Measurements from ENCODE around the gene TRERF1. TPM values are rescaled to one million over a fixed set of nuclear protein-coding genes. Genes with fewer than 3 reads are reported as not detected.

TRERF1 gene
- total and polyA plus RNA-seq, 3 donors from 2014 or later: 13.7 to 49.1 (median 40.4) TPM

GRCh38 chr6:42347456-42347855 lies 104.3 kb downstream of the TRERF1 start:
- intact Hi-C loops (cut with DNase I; ENCODE audit: low total_unique reads): no loop called here
- Histone ChIP-seq H3K36me3 (ENCODE audit: low read depth, missing control alignments) (no peaks in the 10 kb centered on the region), H3K4me1 (no peaks in the 10 kb centered on the region), H3K4me3 (no peak overlapping the region), H3K27ac (no peak overlapping the region), H3K9me3 (no peaks in the 10 kb centered on the region), H3K27me3 (no peaks in the 10 kb centered on the region)
- DNase-seq: no peak
- 88 to 95% methylated on average over 7 of the region's 7 CpGs for WGBS, 2 donors
- TF ChIP-seq POLR2A (IDR thresholded peaks at IDR 0.05) (no peak), CTCF (IDR thresholded peaks at IDR 0.05) (no peak)

- Histone ChIP-seq H3K36me3 (ENCODE audit: low read depth, missing control alignments) (no peaks in the 10 kb centered on the region), H3K9me3 (no peaks in the 10 kb centered on the region), H3K4me1 (no peaks in the 10 kb centered on the region), H3K27ac (no peak overlapping the region), H3K27me3 (no peaks in the 10 kb centered on the region), H3K4me3 (no peak overlapping the region)
- DNase-seq: no peak
- 88 to 90% methylated on average over 5 to 8 of the region's 8 CpGs for WGBS, 2 donors
- intact Hi-C loops (cut with DNase I; ENCODE audit: low total_unique reads): no loop called here
- TF ChIP-seq POLR2A (IDR thresholded peaks at IDR 0.05): no peak
- no peak for TF ChIP-seq CTCF (IDR thresholded peaks at IDR 0.05)
Observed at GRCh38 chr6:42345696-42346416, 105.9 kb downstream of the TRERF1 start.

- H3K9me3 ChIP-seq: no peaks in the 10 kb centered on the region
- 83 to 91% methylated on average over 1 of the region's 1 CpG for WGBS, 2 donors
- no peaks in the 10 kb centered on the region for H3K4me1 ChIP-seq
- H3K36me3 ChIP-seq (ENCODE audit: low read depth, missing control alignments): no peaks in the 10 kb centered on the region
- TF ChIP-seq POLR2A (IDR thresholded peaks at IDR 0.05) (no peak), CTCF (IDR thresholded peaks at IDR 0.05) (no peak)
- H3K4me3 ChIP-seq: no peak overlapping the region
- no peak for DNase-seq
- H3K27me3 ChIP-seq: no peaks in the 10 kb centered on the region
- intact Hi-C loops (cut with DNase I; ENCODE audit: low total_unique reads): no loop called here
- H3K27ac ChIP-seq: no peak overlapping the region
Observed at GRCh38 chr6:42344756-42345155, 107.0 kb downstream of the TRERF1 start.

GRCh38 chr6:42341771-42342553 lies 109.8 kb downstream of the TRERF1 start:
- Histone ChIP-seq H3K36me3 (ENCODE audit: low read depth, missing control alignments) (no peaks in the 10 kb centered on the region), H3K27me3 (no peaks in the 10 kb centered on the region), H3K4me3 (no peak overlapping the region), H3K27ac (no peak overlapping the region), H3K9me3 (no peaks in the 10 kb centered on the region), H3K4me1 (peaks cover 4% of the 10 kb centered on the region)
- intact Hi-C loops (cut with DNase I; ENCODE audit: low total_unique reads): no loop called here
- DNase-seq: no peak
- 97 to 98% methylated on average over 3 of the region's 3 CpGs for WGBS, 2 donors
- TF ChIP-seq POLR2A (IDR thresholded peaks at IDR 0.05) (no peak), CTCF (IDR thresholded peaks at IDR 0.05) (no peak)

Data from testis (tissue), 3 donors.